Activated CD8-positive, alpha-beta T cell treated with anti-CD3 and anti-CD28 coated beads for 36 hours (primary cell): Measurements from ENCODE around the gene NR2C1. TPM values are rescaled to one million over a fixed set of nuclear protein-coding genes. Genes with fewer than 3 reads are reported as not detected.

Experiments used
- ATAC-seq: fragments of 200-7000 bp; cut with Tn5 transposase; one replicate; pipeline ENCODE4 v1.10.0; 2021; ENCODE audit warnings: mild to moderate bottlenecking, moderate library complexity
- CTCF ChIA-PET: fragments of 350-600 bp; sonication (Branson Sonifier 250); formaldehyde crosslinking; loops from one replicate; lab custom pipeline; 2021; ENCODE audit warnings: antibody characterized with exemption; lab: Charles Lee
- POLR2A ChIA-PET: fragments of 350-600 bp; sonication (Branson Sonifier 250); formaldehyde crosslinking; loops from one replicate; lab custom pipeline; 2021; ENCODE audit warnings: antibody characterized with exemption; lab: Charles Lee
- DNase-seq: peaks from one replicate; pipeline ENCODE4 v3.0.0-alpha.2; 2020
- H3K27ac Mint-ChIP-seq: one replicate; pipeline ENCODE4 v1.8.0; 2021; ENCODE audit warnings: mild to moderate bottlenecking, mixed read lengths
- H3K27me3 Mint-ChIP-seq: one replicate; pipeline ENCODE4 v1.8.0; 2021; ENCODE audit warnings: mixed read lengths
- H3K36me3 Mint-ChIP-seq: one replicate; pipeline ENCODE4 v1.8.0; 2021; ENCODE audit warnings: low read depth, mixed read lengths
- H3K4me1 Mint-ChIP-seq: one replicate; pipeline ENCODE4 v1.8.0; 2021; ENCODE audit warnings: low read depth, mixed read lengths
- H3K4me3 Mint-ChIP-seq: one replicate; pipeline ENCODE4 v1.8.0; 2021; ENCODE audit warnings: mild to moderate bottlenecking, moderate library complexity, mixed read lengths
- H3K9me3 Mint-ChIP-seq: one replicate; pipeline ENCODE4 v1.8.0; 2021; ENCODE audit warnings: mixed read lengths
- intact Hi-C: fragments of 100-400 bp; cut with micrococcal nuclease; formaldehyde crosslinking; loops from one replicate; pipeline ENCODE4 v1.10.0; 2022
- total RNA-seq, 2 experiments: library from RNA; stranded (reverse); gene quantifications; one replicate each; pipeline ENCODE4 v1.2.3, GENCODE V29; 2021
- TF ChIP-seq, protein P1 (sequence below): fragments of 200-600 bp; IDR thresholded peaks from one replicate; pipeline ENCODE4 v1.8.0; 2022; ENCODE audit warnings: antibody characterized with exemption, mild to moderate bottlenecking

NR2C1 gene
- total RNA-seq, 2 experiments from 2014 or later = 24.9 to 32.4 TPM

- Mint-ChIP-seq H3K4me3 (no peak overlapping the region), H3K36me3 (peaks cover 2% of the 10 kb centered on the region), H3K4me1 (peaks cover 11% of the 10 kb centered on the region), H3K9me3 (no peaks in the 10 kb centered on the region), H3K27ac (no peak overlapping the region), H3K27me3 (no peaks in the 10 kb centered on the region)
- TF ChIP-seq, protein P1, sequence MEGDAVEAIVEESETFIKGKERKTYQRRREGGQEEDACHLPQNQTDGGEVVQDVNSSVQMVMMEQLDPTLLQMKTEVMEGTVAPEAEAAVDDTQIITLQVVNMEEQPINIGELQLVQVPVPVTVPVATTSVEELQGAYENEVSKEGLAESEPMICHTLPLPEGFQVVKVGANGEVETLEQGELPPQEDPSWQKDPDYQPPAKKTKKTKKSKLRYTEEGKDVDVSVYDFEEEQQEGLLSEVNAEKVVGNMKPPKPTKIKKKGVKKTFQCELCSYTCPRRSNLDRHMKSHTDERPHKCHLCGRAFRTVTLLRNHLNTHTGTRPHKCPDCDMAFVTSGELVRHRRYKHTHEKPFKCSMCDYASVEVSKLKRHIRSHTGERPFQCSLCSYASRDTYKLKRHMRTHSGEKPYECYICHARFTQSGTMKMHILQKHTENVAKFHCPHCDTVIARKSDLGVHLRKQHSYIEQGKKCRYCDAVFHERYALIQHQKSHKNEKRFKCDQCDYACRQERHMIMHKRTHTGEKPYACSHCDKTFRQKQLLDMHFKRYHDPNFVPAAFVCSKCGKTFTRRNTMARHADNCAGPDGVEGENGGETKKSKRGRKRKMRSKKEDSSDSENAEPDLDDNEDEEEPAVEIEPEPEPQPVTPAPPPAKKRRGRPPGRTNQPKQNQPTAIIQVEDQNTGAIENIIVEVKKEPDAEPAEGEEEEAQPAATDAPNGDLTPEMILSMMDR = no peak
- CTCF ChIA-PET = no interaction called here
- POLR2A ChIA-PET = no interaction called here
- ATAC-seq (no peak), DNase-seq (no peak)
- intact Hi-C loops = no loop called here
Measured at GRCh38 chr12:95074766-95075165, 1.3 kb upstream of the NR2C1 start.

DNA sequence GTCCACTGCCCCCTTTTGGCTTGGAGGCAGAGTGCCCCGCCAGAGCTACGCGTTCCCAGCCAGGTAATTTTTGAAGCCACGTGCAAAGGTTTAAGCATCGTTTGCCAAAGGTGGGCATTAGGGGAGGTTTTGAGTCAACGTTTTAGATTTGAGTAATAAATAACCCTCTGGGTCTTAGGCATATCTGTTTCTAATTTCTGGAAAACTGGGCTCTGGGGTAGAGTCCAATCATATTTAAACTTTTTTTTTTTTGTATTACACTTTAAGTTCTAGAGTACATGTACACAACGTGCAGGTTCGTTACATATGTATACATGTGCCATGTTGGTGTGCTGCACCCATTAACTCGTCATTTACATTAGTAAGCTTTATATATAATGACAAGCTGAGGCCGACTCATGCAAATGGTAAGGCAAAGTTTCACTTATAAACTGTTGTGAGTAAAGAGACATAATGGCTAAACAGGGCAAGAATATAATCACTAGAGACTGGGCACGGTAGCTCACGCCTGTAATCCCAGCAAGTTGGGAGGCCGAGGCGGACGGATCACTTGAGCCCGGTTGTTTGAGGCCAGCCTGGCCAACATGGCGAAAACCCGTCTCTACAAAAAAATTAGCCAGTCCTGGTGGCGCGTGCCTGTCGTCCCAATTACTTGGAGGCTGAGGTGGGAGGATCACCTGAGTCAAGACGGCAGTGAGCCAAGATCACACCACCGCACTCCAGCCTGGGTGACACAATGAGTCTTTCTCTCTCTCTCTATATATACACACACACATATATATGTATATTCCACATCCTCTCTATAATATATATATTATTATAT lies 491 bp upstream of the NR2C1 start:
- POLR2A ChIA-PET = interaction anchor here (1.0 to 2.5 kb wide), 3 partner anchors 9 to 400 kb away, joined by 3 to 12 read pairs (median 4); partner anchors contain the start of gene METAP2
- intact Hi-C loops = no loop called here
- CTCF ChIA-PET = interaction anchor here (0.7 to 2.1 kb wide), 13 partner anchors 8 to 972 kb away, joined by 3 to 10 read pairs (median 4); partner anchors contain the start of genes FGD6 and VEZT
- H3K4me1 Mint-ChIP-seq = peaks cover 17% of the 10 kb centered on the region
- H3K27ac Mint-ChIP-seq = peak overlapping the region; percentile 92
- no peaks in the 10 kb centered on the region for H3K9me3 Mint-ChIP-seq
- H3K4me3 Mint-ChIP-seq = peak overlapping the region; percentile 90
- H3K36me3 Mint-ChIP-seq = peaks cover 2% of the 10 kb centered on the region
- TF ChIP-seq, protein P1 = peak; percentile 82
- H3K27me3 Mint-ChIP-seq = no peaks in the 10 kb centered on the region
- DNase-seq = peak; percentile 95
- ATAC-seq = no peak

DNA sequence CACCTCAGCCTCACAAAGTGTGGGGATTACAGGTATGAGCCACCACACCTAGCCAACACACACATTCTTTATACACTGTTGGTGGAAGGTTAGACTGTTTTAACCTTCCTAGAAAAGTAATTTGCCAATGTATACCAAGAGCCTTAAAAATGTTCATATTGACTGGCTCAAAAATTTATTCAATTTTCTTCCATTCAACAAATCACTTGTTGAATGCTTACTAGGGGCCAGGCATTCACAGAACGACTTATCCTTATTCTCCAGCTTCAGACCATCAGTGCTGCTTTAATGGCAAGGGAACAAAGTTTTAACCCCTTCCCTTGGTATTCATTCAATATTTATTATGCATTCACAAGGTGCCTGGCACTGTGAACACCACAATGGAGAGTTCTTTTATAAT lies 3.0 kb downstream of the NR2C1 start:
- H3K27me3 Mint-ChIP-seq = no peaks in the 10 kb centered on the region
- TF ChIP-seq, protein P1 = no peak
- no peak overlapping the region for H3K27ac Mint-ChIP-seq
- no peak for DNase-seq
- peaks cover 17% of the 10 kb centered on the region for H3K4me1 Mint-ChIP-seq
- H3K36me3 Mint-ChIP-seq = peaks cover 9% of the 10 kb centered on the region
- ChIA-PET POLR2A (no interaction called here), CTCF (no interaction called here)
- no peak overlapping the region for H3K4me3 Mint-ChIP-seq
- no peak for ATAC-seq
- no peaks in the 10 kb centered on the region for H3K9me3 Mint-ChIP-seq
- intact Hi-C loops = no loop called here

DNA sequence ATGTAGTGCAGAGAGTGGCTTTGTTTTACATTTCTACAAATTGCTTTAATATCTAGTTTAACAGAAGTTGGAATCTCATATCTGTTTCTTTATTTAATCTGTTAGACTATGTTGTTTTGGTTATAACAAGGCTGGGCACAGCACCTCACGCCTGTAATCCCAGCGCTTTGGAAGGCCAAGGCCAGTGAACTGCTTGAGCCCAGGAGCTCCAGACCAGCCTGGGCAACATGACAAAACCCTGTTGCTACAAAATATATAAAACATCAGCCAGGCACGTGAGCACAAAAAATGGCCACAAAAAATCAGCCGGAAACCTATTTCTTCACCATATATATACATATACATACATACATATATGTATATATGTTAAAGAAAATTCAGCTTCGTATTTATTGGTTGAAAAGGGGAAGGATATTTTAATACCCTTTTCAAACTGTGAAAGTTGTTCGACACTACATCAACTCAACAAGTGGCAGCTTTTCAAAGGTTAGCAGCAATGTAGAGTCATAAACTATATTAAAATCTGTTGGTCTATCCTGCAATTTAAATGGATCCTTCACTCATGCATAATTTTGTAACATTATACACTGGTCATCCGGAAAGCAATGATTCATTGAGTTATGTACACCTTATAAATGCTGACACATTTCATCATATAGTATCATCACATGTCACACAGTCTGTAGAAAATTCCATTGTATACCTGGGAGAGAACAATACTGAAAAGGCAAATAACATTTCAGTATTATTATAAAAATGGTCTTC lies 7.1 kb downstream of the NR2C1 start:
- no peaks in the 10 kb centered on the region for H3K9me3 Mint-ChIP-seq
- ChIA-PET CTCF (no interaction called here), POLR2A (no interaction called here)
- no peak overlapping the region for H3K4me3 Mint-ChIP-seq
- TF ChIP-seq, protein P1 = no peak
- peaks cover 22% of the 10 kb centered on the region for H3K36me3 Mint-ChIP-seq
- ATAC-seq (no peak), DNase-seq (no peak)
- intact Hi-C loops = no loop called here
- peaks cover 7% of the 10 kb centered on the region for H3K4me1 Mint-ChIP-seq
- no peak overlapping the region for H3K27ac Mint-ChIP-seq
- no peaks in the 10 kb centered on the region for H3K27me3 Mint-ChIP-seq

DNA sequence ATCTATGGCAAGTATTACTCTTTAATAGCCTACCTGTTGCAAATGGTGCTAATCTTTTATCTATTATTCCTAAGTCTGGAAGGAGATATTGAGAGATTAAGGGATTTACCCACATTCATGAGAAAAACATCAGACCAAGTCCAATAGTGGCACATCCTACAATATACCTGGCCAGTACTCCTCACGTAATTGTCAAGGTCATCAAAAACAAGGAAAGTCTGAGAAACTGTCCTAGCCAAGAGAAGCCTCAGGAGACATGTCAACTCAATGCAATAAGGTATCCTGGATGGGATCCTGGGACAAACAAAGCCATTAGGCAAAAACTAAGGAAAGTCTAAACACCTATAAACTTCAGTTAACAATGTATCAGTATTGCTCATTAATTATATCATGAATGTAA lies 12.5 kb downstream of the NR2C1 start:
- intact Hi-C loops = no loop called here
- H3K9me3 Mint-ChIP-seq = no peaks in the 10 kb centered on the region
- TF ChIP-seq, protein P1 = no peak
- no peak overlapping the region for H3K27ac Mint-ChIP-seq
- POLR2A ChIA-PET = interaction anchor here (0.8 kb wide), 1 partner anchor 11 kb away, joined by 4 read pairs; no protein-coding TSS in a partner anchor
- H3K4me3 Mint-ChIP-seq = no peak overlapping the region
- H3K36me3 Mint-ChIP-seq = peaks cover 30% of the 10 kb centered on the region
- ATAC-seq = no peak
- DNase-seq = no peak
- no peaks in the 10 kb centered on the region for H3K4me1 Mint-ChIP-seq
- H3K27me3 Mint-ChIP-seq = no peaks in the 10 kb centered on the region
- CTCF ChIA-PET = no interaction called here
